ENCODE results near the gene PIP4P1. TPM values are rescaled to one million over a fixed set of nuclear protein-coding genes. Genes with fewer than 3 reads are reported as not detected.
"Not testable (repeated sequence)": the region's sequence is repeated elsewhere in the genome, so short reads cannot be mapped to it uniquely, and the experiment has no call there.

Gene PIP4P1
- 13.7 TPM for total RNA-seq
- 10 to 100 TPM; 19.4 to 25.4 (median 20.5) TPM for polyA plus RNA-seq (ENCODE audit: insufficient read depth in 1 of 8, insufficient read length in 8 of 8, low replicate concordance in 1 of 8)
- long read RNA-seq, donor 1, partial matches to known transcripts: 8 of 13 reads
- long read RNA-seq, donor 1, other reads (novel, unspliced or antisense): 0 of 13 reads
- long read RNA-seq, donor 2: 0 reads
- long read RNA-seq, donor 3, transcript PIP4P1-202 (7 exons, 1,696 nt): major isoform, 9 of 178 reads
- long read RNA-seq, donor 3, partial matches to known transcripts: 51 of 178 reads
- long read RNA-seq, donor 3, other reads (novel, unspliced or antisense): 112 of 178 reads
- long read RNA-seq, donor 4, partial matches to known transcripts: 0 of 6 reads
- long read RNA-seq, donor 4, other reads (novel, unspliced or antisense): 0 of 6 reads
- long read RNA-seq, donor 5, transcript PIP4P1-202 (7 exons, 1,696 nt): minor isoform, 8 of 20 reads
- long read RNA-seq, donor 5, transcript PIP4P1-201 (7 exons, 1,961 nt): major isoform, 10 of 20 reads
- long read RNA-seq, donor 5, partial matches to known transcripts: 0 of 20 reads
- long read RNA-seq, donor 5, other reads (novel, unspliced or antisense): 0 of 20 reads
- long read RNA-seq, donor 6, transcript PIP4P1-201 (7 exons, 1,961 nt): major isoform, 9 of 257 reads
- long read RNA-seq, donor 6, transcript PIP4P1-202 (7 exons, 1,696 nt): minor isoform, 5 of 257 reads
- long read RNA-seq, donor 6, partial matches to known transcripts: 70 of 257 reads
- long read RNA-seq, donor 6, other reads (novel, unspliced or antisense): 172 of 257 reads
- long read RNA-seq, donor 7, partial matches to known transcripts: 8 of 14 reads
- long read RNA-seq, donor 7, other reads (novel, unspliced or antisense): 0 of 14 reads
- long read RNA-seq, donor 8, transcript PIP4P1-202 (7 exons, 1,696 nt): major isoform, 5 of 167 reads
- long read RNA-seq, donor 8, partial matches to known transcripts: 33 of 167 reads
- long read RNA-seq, donor 8, other reads (novel, unspliced or antisense): 123 of 167 reads
- long read RNA-seq, donor 9, partial matches to known transcripts: 0 of 4 reads
- long read RNA-seq, donor 9, other reads (novel, unspliced or antisense): 0 of 4 reads
- long read RNA-seq, donor 10, transcript PIP4P1-201 (7 exons, 1,961 nt): minor isoform, 5 of 30 reads
- long read RNA-seq, donor 10, transcript PIP4P1-202 (7 exons, 1,696 nt): major isoform, 8 of 30 reads
- long read RNA-seq, donor 10, partial matches to known transcripts: 15 of 30 reads
- long read RNA-seq, donor 10, other reads (novel, unspliced or antisense): 0 of 30 reads
- long read RNA-seq, donor 11, transcript PIP4P1-202 (7 exons, 1,696 nt): minor isoform, 5 of 110 reads
- long read RNA-seq, donor 11, transcript PIP4P1-201 (7 exons, 1,961 nt): major isoform, 6 of 110 reads
- long read RNA-seq, donor 11, partial matches to known transcripts: 26 of 110 reads
- long read RNA-seq, donor 11, other reads (novel, unspliced or antisense): 73 of 110 reads

- H3K9me3 ChIP-seq (replicated peaks; ENCODE audit: control insufficient read depth, low read depth, low read length): no peaks in the 10 kb centered on the region
- under 1% methylated on average over 64 of the region's 67 CpGs for WGBS (ENCODE audit: insufficient coverage)
- peak within 1 kb of the TSS; percentile 93 for H3K27ac ChIP-seq (ENCODE audit: low read length)
- H3K4me1 ChIP-seq (ENCODE audit: control insufficient read depth, insufficient read depth, low read length): peaks cover 17% of the 10 kb centered on the region
- peak; percentile 100 for DNase-seq
- peaks cover 39% of the 10 kb centered on the region for H3K36me3 ChIP-seq (ENCODE audit: control insufficient read depth, insufficient read depth, low read length)
- H3K4me3 ChIP-seq (ENCODE audit: low read length): peak within 1 kb of the TSS; percentile 86
- H3K27me3 ChIP-seq (ENCODE audit: control insufficient read depth, insufficient read depth, low read length): peaks cover 3% of the 10 kb centered on the region
These were observed at the start of gene PIP4P1 for GRCh38 chr14:20461225-20462141. TSS of gene PIP4P1 (minus strand) at chr14:20461434. CDS start at chr14:20461325, 109 bp downstream.

DNA sequence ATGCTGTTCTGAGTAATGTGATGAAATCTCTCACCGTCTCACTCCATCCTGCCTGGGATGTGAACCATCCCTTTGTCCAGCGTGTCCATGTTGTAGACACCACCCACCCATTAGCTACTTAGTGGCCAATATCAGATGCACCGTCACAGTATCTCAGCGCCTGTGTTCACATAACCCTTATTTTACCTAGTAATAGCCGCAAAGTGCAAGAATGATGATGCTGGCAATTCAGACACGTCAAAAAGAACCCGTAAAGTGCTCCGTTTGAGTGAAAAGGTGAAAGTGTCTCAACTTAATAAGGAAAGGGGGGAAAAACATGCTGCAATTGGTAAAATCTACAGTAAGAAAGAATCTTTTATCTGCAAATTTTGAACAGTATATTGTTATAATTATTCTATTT is 47.1 kb upstream of the PIP4P1 start:
- no peak for DNase-seq
- Histone ChIP-seq H3K9me3 (replicated peaks; ENCODE audit: control insufficient read depth, low read depth, low read length) (no peaks in the 10 kb centered on the region), H3K36me3 (ENCODE audit: control insufficient read depth, insufficient read depth, low read length) (no peaks in the 10 kb centered on the region), H3K27ac (ENCODE audit: low read length) (no peak overlapping the region), H3K4me3 (ENCODE audit: low read length) (no peak overlapping the region), H3K4me1 (ENCODE audit: control insufficient read depth, insufficient read depth, low read length) (no peaks in the 10 kb centered on the region), H3K27me3 (ENCODE audit: control insufficient read depth, insufficient read depth, low read length) (no peaks in the 10 kb centered on the region)
- WGBS (ENCODE audit: insufficient coverage): 79% methylated on average over 2 of the region's 8 CpGs

DNA sequence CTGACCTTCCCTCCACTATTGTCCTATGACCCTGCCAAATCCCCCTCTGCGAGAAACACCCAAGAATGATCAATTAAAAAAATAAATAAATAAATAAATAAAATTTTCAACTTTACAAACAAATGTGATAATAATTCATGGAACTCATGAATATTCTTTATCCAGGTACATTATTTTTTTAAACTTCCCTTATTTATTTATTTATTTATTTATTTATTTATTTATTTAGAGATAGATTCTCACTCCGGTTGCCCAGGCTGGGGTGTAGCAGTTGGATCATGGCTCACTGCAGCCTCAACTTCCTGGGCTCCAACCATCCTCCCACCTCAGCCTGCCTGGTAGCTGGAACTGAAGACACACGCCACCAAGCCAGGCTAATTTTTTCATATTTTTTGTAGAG is 46.3 kb upstream of the PIP4P1 start:
- not testable (repeated sequence) for H3K36me3 ChIP-seq (ENCODE audit: control insufficient read depth, insufficient read depth, low read length)

DNA sequence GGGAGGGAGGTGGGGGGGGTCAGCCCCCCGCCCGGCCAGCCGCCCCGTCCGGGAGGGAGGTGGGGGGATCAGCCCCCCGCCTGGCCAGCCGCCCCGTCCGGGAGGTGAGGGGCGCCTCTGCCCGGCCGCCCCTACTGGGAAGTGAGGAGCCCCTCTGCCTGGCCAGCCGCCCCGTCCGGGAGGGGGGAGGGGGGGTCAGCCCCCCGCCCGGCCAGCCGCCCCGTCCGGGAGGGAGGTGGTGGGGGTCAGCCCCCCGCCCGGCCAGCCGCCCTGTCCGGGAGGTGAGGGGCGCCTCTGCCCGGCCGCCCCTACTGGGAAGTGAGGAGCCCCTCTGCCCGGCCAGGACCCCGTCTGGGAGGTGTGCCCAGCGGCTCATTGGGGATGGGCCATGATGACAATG is 45.5 kb upstream of the PIP4P1 start:
- H3K4me1 ChIP-seq (ENCODE audit: control insufficient read depth, insufficient read depth, low read length); H3K4me3 ChIP-seq (ENCODE audit: low read length); H3K9me3 ChIP-seq (replicated peaks; ENCODE audit: control insufficient read depth, low read depth, low read length); H3K27me3 ChIP-seq (ENCODE audit: control insufficient read depth, insufficient read depth, low read length); DNase-seq; H3K36me3 ChIP-seq (ENCODE audit: control insufficient read depth, insufficient read depth, low read length); H3K27ac ChIP-seq (ENCODE audit: low read length): not testable (repeated sequence)
- no CpG with 5 or more reads among the region's 30 CpGs for WGBS (ENCODE audit: insufficient coverage)

More for the DNA sequence above, 46.3 kb upstream of the PIP4P1 start:
- H3K27ac ChIP-seq (ENCODE audit: low read length); H3K4me1 ChIP-seq (ENCODE audit: control insufficient read depth, insufficient read depth, low read length); H3K4me3 ChIP-seq (ENCODE audit: low read length); DNase-seq; H3K27me3 ChIP-seq (ENCODE audit: control insufficient read depth, insufficient read depth, low read length); H3K9me3 ChIP-seq (replicated peaks; ENCODE audit: control insufficient read depth, low read depth, low read length): not testable (repeated sequence)
- no CpG with 5 or more reads among the region's 3 CpGs for WGBS (ENCODE audit: insufficient coverage)

DNA sequence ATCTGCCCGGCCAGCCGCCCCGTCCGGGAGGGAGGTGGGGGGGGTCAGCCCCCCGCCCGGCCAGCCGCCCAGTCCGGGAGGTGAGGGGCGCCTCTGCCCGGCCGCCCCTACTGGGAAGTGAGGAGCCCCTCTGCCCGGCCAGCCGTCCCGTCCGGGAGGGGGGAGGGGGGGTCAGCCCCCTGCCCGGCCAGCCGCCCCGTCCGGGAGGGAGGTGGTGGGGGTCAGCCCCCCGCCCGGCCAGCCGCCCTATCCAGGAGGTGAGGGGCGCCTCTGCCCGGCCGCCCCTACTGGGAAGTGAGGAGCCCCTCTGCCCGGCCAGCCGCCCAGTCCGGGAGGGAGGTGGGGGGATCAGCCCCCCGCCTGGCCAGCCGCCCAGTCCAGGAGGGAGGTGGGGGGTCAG is 45.0 kb upstream of the PIP4P1 start:
- not testable (repeated sequence) for H3K27me3 ChIP-seq (ENCODE audit: control insufficient read depth, insufficient read depth, low read length); DNase-seq; H3K27ac ChIP-seq (ENCODE audit: low read length); H3K4me3 ChIP-seq (ENCODE audit: low read length); H3K36me3 ChIP-seq (ENCODE audit: control insufficient read depth, insufficient read depth, low read length); H3K4me1 ChIP-seq (ENCODE audit: control insufficient read depth, insufficient read depth, low read length); H3K9me3 ChIP-seq (replicated peaks; ENCODE audit: control insufficient read depth, low read depth, low read length)
- no CpG with 5 or more reads among the region's 30 CpGs for WGBS (ENCODE audit: insufficient coverage)

DNA sequence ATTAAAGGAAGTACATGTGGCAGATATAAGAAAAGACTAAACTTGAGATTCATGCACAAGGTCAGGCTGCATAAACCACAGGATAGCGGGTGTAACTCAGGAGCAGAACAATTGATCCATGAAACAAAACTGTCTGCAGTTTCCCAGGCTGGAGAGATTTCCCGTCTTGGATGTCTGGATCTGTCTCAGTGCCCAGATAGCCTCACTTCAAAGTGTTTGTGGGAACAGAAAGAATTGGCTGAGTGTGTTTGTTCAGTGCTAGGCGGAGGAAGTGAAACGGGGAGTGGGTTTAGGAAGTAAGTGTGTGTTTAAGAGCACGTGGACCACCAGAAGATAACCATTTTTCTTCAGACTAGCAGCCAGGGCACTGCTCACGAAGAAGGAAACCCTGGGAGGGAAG is 42.7 kb upstream of the PIP4P1 start:
- H3K4me1 ChIP-seq (ENCODE audit: control insufficient read depth, insufficient read depth, low read length): no peaks in the 10 kb centered on the region

DNA sequence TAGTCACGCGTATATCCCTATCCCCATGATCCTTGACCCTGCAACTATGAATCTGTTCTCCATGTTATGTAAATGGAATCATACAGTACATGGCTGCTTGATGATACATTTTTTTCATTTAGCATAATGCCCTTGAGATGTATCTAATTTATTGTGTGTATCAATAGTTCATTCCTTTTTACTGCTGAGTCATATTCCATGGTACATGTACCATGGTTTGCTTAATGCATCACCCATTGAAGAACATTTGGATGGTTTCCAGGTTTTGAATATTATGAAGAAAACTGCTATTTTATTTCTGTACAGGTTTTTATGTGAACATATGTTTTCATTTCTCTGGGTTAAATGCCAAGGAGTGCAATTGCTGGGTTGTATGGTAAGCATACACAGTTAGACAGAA is 40.1 kb upstream of the PIP4P1 start:
- Histone ChIP-seq H3K27me3 (ENCODE audit: control insufficient read depth, insufficient read depth, low read length) (no peaks in the 10 kb centered on the region), H3K36me3 (ENCODE audit: control insufficient read depth, insufficient read depth, low read length) (no peaks in the 10 kb centered on the region), H3K4me3 (ENCODE audit: low read length) (no peak overlapping the region), H3K9me3 (replicated peaks; ENCODE audit: control insufficient read depth, low read depth, low read length) (no peaks in the 10 kb centered on the region), H3K4me1 (ENCODE audit: control insufficient read depth, insufficient read depth, low read length) (no peaks in the 10 kb centered on the region), H3K27ac (ENCODE audit: low read length) (no peak overlapping the region)
- no peak for DNase-seq
- WGBS (ENCODE audit: insufficient coverage): no CpG with 5 or more reads among the region's 2 CpGs

More for the DNA sequence above, 42.7 kb upstream of the PIP4P1 start:
- H3K9me3 ChIP-seq (replicated peaks; ENCODE audit: control insufficient read depth, low read depth, low read length): no peaks in the 10 kb centered on the region
- no peak overlapping the region for H3K27ac ChIP-seq (ENCODE audit: low read length)
- 41% methylated on average over 3 of the region's 6 CpGs for WGBS (ENCODE audit: insufficient coverage)
- no peaks in the 10 kb centered on the region for H3K36me3 ChIP-seq (ENCODE audit: control insufficient read depth, insufficient read depth, low read length)
- no peak overlapping the region for H3K4me3 ChIP-seq (ENCODE audit: low read length)
- peak; percentile 45 for DNase-seq
- no peaks in the 10 kb centered on the region for H3K27me3 ChIP-seq (ENCODE audit: control insufficient read depth, insufficient read depth, low read length)

GRCh38 chr14:20499881-20500280 is 38.6 kb upstream of the PIP4P1 start:
- no peaks in the 10 kb centered on the region for H3K4me1 ChIP-seq (ENCODE audit: control insufficient read depth, insufficient read depth, low read length)
- no peaks in the 10 kb centered on the region for H3K9me3 ChIP-seq (replicated peaks; ENCODE audit: control insufficient read depth, low read depth, low read length)
- WGBS (ENCODE audit: insufficient coverage): 55% methylated on average over 5 of the region's 5 CpGs
- no peaks in the 10 kb centered on the region for H3K27me3 ChIP-seq (ENCODE audit: control insufficient read depth, insufficient read depth, low read length)
- no peak overlapping the region for H3K4me3 ChIP-seq (ENCODE audit: low read length)
- H3K27ac ChIP-seq (ENCODE audit: low read length): peak overlapping the region; percentile 9
- no peaks in the 10 kb centered on the region for H3K36me3 ChIP-seq (ENCODE audit: control insufficient read depth, insufficient read depth, low read length)
- peak; percentile 57 for DNase-seq

DNA sequence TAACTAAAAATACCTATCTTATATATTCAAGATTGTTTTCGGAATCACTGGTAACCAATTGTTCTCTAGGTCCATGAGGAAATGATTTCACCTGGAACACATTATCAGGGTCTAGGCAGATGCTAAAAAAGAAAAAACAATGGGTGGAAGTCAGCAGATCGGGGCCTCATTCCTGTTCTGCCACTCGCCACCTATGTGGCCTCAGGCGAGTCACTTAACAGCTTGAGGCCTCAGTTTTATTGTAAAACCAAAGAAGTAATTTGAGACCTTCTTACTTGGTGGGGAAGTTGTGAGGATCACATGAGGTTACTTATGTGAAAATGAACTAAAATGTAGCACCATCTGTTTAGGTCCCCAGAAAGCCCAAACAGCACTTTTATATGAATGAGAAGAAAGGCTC is 37.9 kb upstream of the PIP4P1 start:
- H3K27ac ChIP-seq (ENCODE audit: low read length): no peak overlapping the region
- DNase-seq: peak; percentile 35

More for the DNA sequence above, 37.9 kb upstream of the PIP4P1 start:
- H3K36me3 ChIP-seq (ENCODE audit: control insufficient read depth, insufficient read depth, low read length): no peaks in the 10 kb centered on the region
- no peak overlapping the region for H3K4me3 ChIP-seq (ENCODE audit: low read length)
- no peaks in the 10 kb centered on the region for H3K9me3 ChIP-seq (replicated peaks; ENCODE audit: control insufficient read depth, low read depth, low read length)
- no peaks in the 10 kb centered on the region for H3K27me3 ChIP-seq (ENCODE audit: control insufficient read depth, insufficient read depth, low read length)
- no peaks in the 10 kb centered on the region for H3K4me1 ChIP-seq (ENCODE audit: control insufficient read depth, insufficient read depth, low read length)
- WGBS (ENCODE audit: insufficient coverage): 15% methylated on average over 3 of the region's 4 CpGs
